Head of caudate nucleus (tissue), 42 donors: ENCODE data around the gene WDR59.
A peak's percentile ranks its signal among the peaks of the same experiment; 100 is the strongest.
"Not testable (repeated sequence)": the region's sequence is repeated elsewhere in the genome, so short reads cannot be mapped to it uniquely, and the experiment has no call there.

Source experiments
- DNase-seq, 42 donors: peaks; one replicate each; pipeline versions ENCODE4 v3.0.0 to v3.0.0-alpha.2; 2020 to 2021; ENCODE audit warnings: mixed read lengths in 7 of 42
- intact Hi-C: fragments of 100-400 bp; cut with DNase I; formaldehyde crosslinking; loops from one replicate; pipeline ENCODE4 v1.15.0; 2022

The WDR59 gene

DNA sequence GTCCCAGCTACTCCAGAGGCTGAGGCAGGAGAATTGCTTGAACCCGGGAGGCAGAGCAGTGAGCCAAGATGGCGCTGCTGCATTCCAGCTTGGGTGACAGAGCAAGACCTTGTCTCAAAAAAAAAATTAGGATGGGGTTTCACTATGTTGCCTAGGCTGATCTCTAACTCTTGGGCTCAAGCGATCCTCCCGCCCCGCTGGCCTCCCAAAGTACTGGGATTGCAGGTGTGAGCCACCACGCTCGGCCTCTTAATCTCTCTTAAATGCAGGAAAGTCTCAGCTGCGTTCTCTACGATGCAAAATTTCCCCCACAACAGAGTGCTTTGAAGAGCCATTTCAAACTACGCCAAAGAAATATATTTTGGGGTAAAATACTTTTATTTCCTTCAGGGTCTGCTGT lies 5.9 kb upstream of the WDR59 start:
- intact Hi-C loops: no loop called here
- no peak for DNase-seq

- DNase-seq, intact Hi-C loops: not testable (repeated sequence)
These were observed 4.9 kb upstream of the WDR59 start for GRCh38 chr16:74989864-74990263.

DNA sequence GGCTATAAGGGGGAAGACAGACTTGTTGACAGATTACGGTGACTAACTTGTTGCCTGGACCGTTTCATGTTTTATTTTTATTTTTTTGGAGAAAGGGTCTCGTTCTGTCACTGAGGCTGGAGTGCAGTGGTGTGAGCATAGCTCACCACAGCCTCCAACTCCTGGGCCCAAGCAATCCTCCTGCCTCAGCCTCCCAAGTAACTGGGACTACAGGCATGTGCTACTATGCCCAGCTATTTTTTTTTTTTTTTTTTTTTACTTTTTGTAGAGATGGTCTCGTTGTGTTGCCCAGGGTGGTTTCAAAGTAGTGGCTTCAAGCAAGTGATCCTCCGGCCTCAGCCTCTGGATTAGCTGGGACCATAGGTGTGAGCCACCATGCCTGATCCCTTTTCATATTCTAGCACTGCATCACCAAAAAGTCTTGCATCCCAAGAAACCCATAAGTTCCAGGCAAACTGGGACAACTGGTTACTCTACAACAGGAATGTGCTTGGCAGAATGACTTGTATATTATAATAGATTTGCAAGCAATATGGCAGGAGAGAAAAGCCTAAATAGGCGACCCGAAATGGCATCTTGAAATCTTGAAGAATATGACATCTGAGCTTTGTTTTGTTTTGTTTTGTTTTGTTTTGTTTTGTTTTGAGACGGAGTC lies 2.2 kb upstream of the WDR59 start:
- intact Hi-C loops: no loop called here
- DNase-seq: no peak

DNA sequence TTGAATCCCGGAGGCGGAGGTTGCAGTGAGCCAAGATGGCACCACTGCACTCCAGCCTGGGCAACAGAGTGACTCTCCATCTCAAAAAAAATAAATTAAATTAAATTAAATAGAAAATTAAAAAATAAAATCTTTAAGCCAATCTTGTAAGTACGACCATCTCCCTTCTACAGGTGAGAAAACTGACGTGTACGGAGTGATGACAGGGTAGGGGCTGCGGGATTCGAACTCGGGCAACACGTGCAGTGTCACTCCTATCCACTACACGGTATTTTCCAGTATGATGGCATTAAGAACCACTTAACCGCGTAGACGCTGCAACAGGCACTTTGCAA lies 762 bp downstream of the WDR59 start:
- intact Hi-C loops: no loop called here
- DNase-seq: no peak

DNA sequence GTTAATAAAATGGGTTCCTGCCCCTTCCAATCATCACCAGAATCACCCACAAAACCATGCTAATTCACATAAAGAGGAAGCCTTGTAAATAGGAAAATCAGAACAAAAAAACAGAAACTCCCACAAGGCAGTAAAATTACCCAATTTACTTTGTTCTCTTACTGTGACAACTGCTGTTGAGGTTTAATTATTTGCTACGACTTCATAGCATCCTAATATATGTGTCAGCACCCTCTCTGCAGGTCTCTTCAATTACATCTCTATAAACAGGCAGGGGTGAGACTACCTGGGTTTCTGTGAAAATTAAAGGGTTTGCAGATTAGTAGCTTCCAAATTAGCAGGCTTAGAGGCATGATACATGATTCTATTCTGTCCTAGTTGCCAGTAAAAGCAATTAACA lies 2.7 kb downstream of the WDR59 start:
- DNase-seq: no peak
- intact Hi-C loops: no loop called here

DNA sequence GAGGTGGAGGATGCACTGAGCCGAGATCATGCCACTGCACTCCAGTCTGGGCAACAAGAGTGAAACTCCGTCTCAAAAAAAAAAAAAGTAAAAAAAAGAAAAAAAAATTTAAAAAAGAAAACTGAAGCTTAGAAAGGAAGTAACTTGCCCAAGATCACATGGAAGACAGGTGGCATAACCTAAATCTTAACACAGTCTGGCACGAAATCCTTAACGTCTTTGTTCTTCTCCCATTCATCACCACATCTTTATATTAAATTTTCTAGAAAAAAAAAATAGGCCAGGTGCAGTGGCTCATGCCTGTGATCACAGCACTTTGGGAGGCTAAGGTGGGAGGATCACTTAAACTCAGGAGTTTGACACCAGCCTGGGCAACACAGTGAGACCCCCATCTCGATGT lies 9.3 kb downstream of the WDR59 start:
- intact Hi-C loops: no loop called here
- no peak for DNase-seq

- no peak for DNase-seq
- intact Hi-C loops: no loop called here
These were observed 11.6 kb downstream of the WDR59 start for GRCh38 chr16:74973304-74973703.

GRCh38 chr16:74954763-74955162 lies 30.2 kb downstream of the WDR59 start:
- intact Hi-C loops: no loop called here
- peak in 35 of 42 donors; percentile 12 to 75 (median 36) for DNase-seq

- intact Hi-C loops: no loop called here
- DNase-seq: no peak
These were observed 33.2 kb downstream of the WDR59 start for GRCh38 chr16:74951681-74952080.

DNA sequence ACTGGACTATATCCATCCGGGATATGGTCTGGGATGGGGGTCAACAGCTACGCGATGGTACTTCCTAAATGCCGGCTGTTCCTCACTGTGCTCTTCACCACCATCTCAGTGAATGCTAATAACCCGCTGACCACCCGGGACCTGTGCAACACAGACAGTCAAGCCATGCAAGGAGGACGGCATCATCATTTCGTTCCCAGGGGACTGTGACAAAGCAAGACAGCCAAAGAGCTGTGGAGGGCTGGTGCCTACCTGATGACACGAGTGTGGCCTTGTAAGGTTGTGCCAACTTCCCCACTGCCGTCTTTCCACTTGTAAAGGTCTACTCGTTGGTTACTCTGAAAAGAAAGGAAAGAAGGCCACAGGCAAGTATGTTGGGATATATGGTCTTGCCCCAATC lies 33.7 kb downstream of the WDR59 start:
- intact Hi-C loops: no loop called here
- peak in 1 of 42 donors; percentile 5 for DNase-seq

- intact Hi-C loops: no loop called here
- DNase-seq: peak in 1 of 42 donors; percentile 3
These were observed 34.4 kb downstream of the WDR59 start for GRCh38 chr16:74950511-74950910.

- intact Hi-C loops: no loop called here
- DNase-seq: no peak
These were observed 35.6 kb downstream of the WDR59 start for GRCh38 chr16:74949309-74949708.

DNA sequence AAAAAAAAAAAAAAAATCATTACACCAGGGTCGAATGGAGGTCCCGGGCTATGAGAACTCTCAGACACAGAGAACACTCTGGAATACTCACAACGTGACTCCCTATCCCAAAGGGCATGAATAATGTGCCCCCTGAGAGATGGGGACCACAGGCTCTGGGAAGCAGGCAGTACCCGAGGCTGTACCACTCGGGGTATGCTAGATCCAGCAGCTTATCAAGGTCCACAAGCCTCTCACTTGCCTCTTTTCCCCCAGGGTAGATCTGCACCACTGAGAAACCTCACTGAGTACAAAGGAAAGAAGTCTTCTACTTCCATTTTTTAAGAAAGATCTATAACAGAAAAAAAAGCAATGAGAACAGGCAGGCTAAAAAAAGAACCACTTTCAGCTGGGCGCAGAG lies 40.5 kb downstream of the WDR59 start:
- no peak for DNase-seq
- intact Hi-C loops: no loop called here

DNA sequence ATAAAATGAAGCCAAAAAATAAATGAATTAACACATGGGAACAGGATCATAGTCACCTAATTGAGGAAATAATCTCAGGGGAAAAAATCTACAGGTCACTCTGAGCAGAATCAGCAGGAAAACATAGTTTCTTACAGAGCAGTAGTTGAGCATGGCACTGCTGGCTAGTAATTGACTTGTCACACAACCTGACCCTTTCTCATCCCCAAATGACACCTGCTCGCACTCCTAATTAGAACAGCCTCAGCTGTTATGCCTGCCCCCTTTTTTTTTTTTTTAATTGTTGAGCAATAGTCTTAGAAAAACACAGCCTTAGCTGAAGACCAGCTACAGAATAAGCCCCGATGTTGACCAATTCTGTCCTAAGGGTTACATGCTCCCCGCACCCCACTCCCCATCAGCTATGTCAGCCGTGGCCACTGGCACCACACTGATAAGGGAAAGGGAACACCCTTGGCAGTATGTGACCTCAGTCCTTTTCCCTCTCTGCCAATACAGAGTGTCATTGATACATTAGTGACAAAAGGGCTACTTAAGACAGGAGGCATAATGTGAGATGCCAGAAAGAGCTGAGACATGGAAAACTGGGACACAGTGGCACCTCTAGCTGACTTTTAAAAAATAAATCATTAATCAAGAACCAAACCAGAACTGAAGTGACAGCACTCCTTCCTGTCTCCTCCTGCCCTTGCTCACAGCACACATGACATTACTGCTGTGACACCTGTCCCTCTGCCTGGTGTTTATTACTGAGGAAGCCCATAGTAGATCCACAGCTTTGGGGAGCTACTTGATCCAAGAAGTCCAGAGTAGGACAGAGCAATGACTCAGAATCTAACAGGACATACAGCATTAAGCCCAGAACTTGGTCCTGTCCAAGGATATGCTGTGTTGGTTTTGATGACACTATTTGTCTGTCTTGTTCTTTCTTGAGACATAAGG lies 41.7 kb downstream of the WDR59 start:
- intact Hi-C loops: no loop called here
- no peak for DNase-seq

GRCh38 chr16:74942566-74942965 lies 42.4 kb downstream of the WDR59 start:
- peak in 3 of 42 donors; percentile 10 to 46 (median 10) for DNase-seq
- intact Hi-C loops: no loop called here

- DNase-seq: no peak
- intact Hi-C loops: no loop called here
These were observed 45.2 kb downstream of the WDR59 start for GRCh38 chr16:74939688-74940087.

DNA sequence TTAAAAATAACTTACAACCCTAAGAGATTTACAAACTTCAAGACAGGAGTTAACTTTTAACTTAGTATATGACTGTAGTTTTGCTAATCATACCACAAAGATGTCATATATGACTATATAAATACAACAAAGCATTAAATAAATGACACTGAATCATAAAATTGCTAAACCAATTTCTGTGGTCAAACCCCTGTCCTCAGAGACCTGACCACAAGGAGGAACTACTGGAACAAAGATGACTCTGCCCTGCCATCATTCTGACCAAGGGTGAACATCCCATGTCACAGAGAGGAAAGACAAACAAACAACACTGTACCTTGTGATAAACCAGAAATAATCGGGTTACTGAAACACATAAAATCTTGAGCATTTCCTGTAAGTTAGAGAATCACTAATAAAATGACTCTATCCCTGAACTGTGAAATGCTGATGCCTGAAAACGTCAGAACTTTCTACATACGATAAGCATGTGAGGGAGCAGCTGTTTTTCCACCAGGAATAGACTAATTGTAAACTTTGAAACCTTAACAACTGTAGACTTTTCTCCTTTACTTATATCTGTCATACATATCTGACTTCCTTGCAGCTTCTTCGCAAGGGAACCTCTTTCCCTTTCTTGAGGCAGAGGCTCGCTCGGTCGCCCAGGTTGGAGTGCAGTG lies 47.9 kb downstream of the WDR59 start:
- no peak for DNase-seq
- intact Hi-C loops: no loop called here

- no peak for DNase-seq
These were observed 53.5 kb downstream of the WDR59 start for GRCh38 chr16:74931445-74931844.

GRCh38 chr16:74929636-74930035 lies 55.3 kb downstream of the WDR59 start:
- no peak for DNase-seq
- intact Hi-C loops: no loop called here

More at GRCh38 chr16:74931445-74931844, 53.5 kb downstream of the WDR59 start:
- intact Hi-C loops: no loop called here

GRCh38 chr16:74926805-74927204 lies 58.1 kb downstream of the WDR59 start:
- intact Hi-C loops: no loop called here
- peak in 13 of 42 donors; percentile 9 to 54 (median 27) for DNase-seq
